HG02884 (cell line): Measurements from ENCODE around the gene FBXL3.
A peak's percentile ranks its signal among the peaks of the same experiment; 100 is the strongest.
"Not testable (repeated sequence)": the region's sequence is repeated elsewhere in the genome, so short reads cannot be mapped to it uniquely, and the experiment has no call there.

Source experiments
- ATAC-seq: cut with Tn5 transposase; IDR thresholded peaks from one replicate; pipeline ENCODE4 v1.9.1; 2021; ENCODE audit warnings: mild to moderate bottlenecking, moderate library complexity; ENCODE audit not compliant: unreplicated experiment

Gene FBXL3

GRCh38 chr13:77028202-77028601, 1.2 kb upstream of the FBXL3 start:
- no peak for ATAC-seq

- ATAC-seq = peak; percentile 39
Observed at GRCh38 chr13:77026255-77026860, 601 bp downstream of the FBXL3 start.

DNA sequence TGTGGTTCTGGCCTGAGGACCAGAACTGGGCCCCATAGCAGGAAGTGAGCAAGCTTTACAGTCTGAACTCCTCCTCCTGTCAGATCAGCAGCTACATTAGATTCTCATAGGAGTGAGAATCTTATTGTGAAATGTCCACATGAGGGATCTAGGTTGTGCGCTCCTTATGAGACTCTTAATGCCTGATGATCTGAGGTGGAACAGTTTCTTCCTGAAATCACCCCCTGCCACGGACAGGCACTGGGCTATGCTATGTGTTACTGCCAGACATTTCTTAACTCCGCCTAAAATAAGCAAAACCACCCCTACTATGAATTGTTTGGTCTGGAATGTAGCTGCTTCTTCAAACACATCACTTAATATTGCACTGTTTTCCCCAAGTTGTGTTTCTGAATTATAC, 4.6 kb downstream of the FBXL3 start:
- ATAC-seq = no peak

GRCh38 chr13:77019756-77020155, 7.2 kb downstream of the FBXL3 start:
- no peak for ATAC-seq

DNA sequence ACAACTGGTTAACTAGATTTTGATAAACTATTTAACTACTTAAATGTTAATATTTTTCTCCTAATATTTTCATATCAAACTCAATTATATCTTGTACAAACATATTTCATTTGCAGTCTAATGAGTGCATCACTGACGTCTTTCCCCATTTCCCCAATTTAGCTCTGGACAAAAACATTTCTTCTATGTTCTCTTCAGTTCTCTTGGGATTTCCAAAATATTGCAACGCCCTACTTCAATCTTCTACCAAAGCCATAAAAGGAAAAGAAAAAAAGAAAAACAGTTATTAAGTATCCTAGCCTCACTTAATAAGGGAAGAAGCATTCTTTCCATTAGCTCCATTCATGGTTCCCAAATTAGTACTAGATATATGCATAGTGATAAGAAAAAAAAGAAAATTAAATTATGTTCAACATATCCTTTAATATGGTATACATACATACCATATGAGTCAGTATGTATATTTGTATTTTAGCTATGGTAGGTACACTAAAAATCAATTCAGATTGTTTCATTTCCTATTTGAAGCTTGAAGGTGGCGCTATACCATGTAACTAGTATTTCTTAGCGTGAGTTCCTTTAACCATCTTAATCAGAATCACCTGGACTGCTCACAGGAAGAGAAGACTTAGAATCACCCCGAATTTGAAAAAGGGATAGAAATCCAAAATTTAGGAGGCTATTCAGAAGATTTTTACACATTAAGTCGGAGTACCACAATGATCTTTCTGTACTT, 9.9 kb downstream of the FBXL3 start:
- no peak for ATAC-seq

- no peak for ATAC-seq
Observed at GRCh38 chr13:77016251-77016812, 10.6 kb downstream of the FBXL3 start.

DNA sequence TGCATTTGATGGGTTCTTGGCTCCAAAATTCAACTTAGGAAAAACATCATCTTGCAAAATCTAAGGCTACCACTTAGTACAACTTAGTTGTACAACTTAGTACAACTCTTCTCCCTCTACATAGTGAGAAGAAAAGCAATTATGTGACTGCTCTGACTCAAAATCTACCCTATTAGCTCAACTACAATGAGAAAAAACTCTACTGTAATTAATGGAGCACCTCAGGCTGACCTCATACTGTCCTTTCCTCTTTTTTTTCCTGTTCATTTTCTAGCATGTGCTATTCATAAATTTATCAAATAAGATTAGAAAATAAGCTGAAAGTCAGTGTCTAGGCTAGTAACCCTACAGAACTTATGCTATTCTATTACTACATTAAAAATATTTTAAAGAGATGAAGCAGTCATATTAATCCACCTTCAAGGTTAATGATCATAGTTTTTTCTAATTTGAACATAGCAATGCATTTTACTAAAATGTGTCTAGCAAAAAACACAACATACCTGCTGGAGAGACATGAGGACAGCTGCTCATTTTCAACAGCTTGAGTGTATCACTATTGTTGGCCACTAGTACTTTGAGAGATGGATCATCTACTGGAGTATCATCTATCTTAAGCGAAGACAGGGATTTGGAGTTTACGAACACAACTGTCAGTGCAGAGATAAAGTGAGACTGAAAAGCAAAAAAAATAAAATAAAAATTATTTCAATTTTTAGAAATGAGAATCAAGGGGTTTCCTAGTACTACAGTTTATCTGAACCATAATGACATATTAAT, 11.9 kb downstream of the FBXL3 start:
- no peak for ATAC-seq

GRCh38 chr13:77013853-77014542, 13.0 kb downstream of the FBXL3 start:
- ATAC-seq = no peak

DNA sequence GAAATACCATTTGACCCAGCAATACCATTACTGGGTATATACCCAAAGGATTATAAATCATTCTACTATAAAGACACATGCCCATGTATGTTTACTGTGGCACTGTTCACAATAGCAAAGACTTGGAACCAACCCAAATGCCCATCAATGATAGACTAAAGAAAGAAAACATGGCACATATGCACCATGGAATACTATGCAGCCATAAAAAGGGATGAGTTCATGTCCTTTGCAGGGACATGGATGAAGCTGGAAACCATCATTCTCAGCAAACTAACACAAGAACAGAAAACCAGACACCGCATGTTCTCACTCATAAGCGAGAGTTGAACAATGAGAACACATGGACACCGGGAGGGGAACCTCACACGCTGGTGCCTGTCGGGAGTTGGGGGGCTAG, 17.2 kb downstream of the FBXL3 start:
- ATAC-seq = not testable (repeated sequence)

DNA sequence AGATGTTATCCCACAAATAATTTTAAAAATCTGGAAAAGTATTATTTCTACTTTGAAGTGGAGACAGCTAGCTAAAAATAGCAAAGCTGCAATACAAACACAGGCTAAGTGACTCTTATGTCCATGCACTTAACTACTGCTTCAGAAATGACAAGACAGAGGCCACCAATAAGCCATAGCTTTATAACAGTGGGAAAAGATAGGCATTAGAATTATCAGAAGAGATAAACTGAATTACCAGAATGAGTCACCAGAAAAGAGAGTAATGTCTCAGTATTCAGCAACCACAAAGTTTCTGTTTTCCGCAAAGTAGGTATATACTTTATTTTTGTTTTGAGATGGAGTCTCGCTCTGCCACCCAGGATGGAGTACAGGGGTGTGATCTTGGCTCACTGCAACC, 17.9 kb downstream of the FBXL3 start:
- ATAC-seq = peak; percentile 75

- ATAC-seq = not testable (repeated sequence)
Observed at GRCh38 chr13:77008337-77008736, 18.6 kb downstream of the FBXL3 start.

DNA sequence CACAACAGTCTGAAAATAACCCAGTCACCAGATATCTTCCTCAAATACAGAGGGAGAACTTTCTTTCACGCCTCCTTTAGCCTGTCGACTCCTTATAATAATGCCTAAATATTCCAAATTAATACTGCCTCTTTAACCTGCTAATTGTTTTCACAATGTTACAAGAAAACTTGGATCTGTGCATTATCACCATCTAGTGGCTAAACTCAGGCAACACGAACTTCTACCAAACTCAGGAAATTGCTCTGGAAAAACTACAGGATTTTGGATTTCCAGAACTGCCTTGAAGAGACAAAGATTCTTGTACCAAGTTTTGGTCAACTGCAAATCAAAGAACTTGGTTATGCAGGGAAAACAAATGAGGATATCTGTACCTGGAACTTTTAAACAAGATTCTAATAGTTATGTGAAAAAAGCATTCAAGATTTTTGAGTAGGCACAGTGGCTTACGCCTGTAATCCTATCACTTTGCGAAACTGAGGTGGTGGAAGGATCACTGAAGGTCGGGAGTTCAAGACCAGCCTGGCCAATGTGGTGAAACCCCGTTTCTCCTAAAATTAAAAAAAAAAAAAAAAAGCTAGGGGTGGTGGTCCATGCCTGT, 24.3 kb downstream of the FBXL3 start:
- no peak for ATAC-seq

GRCh38 chr13:77001963-77002587, 24.9 kb downstream of the FBXL3 start:
- ATAC-seq = no peak

GRCh38 chr13:77001540-77001939, 25.4 kb downstream of the FBXL3 start:
- ATAC-seq = no peak

- no peak for ATAC-seq
Observed at GRCh38 chr13:77000475-77000874, 26.5 kb downstream of the FBXL3 start.

GRCh38 chr13:76994281-76994680, 32.7 kb downstream of the FBXL3 start:
- no peak for ATAC-seq

GRCh38 chr13:76993473-76993872, 33.5 kb downstream of the FBXL3 start:
- ATAC-seq = no peak

DNA sequence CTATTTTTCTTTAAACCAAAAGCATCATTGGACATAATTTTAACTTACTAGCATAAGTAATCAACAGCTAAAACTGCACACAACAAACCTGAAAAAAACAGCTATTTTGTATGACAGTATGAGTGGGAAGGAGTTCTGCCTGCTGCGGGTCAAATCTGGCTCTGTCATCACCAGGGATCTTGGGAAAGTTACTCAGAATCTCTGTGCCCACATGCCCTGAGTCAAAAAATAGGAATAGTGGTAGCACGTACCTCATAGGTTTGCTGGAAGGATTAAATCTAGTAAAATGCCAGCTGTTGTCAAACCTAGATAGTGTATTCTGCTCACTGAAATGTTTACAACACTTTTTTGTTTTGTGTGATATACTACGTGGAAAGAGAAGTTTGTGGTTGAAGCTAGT, 33.9 kb downstream of the FBXL3 start:
- ATAC-seq = no peak

DNA sequence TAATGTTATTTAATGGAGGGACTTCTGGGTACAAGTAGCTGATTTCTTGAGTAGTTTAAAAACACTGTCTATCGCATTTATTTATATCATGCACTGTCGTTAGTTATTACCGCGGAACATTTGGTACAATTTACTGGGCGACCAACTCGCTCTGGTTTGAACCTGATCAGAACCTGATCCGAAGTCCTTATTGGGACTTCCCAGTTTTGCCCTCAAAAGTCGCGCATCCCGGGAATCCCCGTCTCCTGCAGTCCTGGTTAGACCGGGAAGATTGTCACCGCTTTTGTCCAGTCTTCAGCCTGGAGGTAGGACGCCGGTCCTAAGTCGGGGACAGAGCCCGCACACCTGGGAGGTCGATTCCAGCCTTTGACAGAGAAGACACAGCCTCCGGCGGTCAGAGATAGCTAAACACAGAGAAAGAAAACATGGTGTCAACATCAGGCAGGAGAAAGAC, 34.4 kb downstream of the FBXL3 start:
- ATAC-seq = no peak
